Karpas-422 (cell line): ENCODE results near the gene RAPGEF4. TPM values are rescaled to one million over a fixed set of nuclear protein-coding genes. Genes with fewer than 3 reads are reported as not detected.

Experiments
- DNase-seq: peaks from one replicate; pipeline ENCODE4 v3.0.0-alpha.2; 2015
- H2AFZ ChIP-seq: fragments of 200-600 bp; sonication (generic); 2 replicates; pipeline ENCODE4 v1.6.1; 2014; ENCODE audit warnings: antibody characterized with exemption, low read length, mixed read lengths
- H3K27ac ChIP-seq: fragments of 200-600 bp; sonication (generic); 2 replicates; pipeline ENCODE4 v1.5.1; 2014; ENCODE audit warnings: mild to moderate bottlenecking, low read length, moderate library complexity
- H3K27me3 ChIP-seq: fragments of 200-600 bp; sonication (generic); 2 replicates; pipeline ENCODE4 v1.6.1; 2014; ENCODE audit warnings: low read length, mixed read lengths
- H3K36me3 ChIP-seq: fragments of 200-600 bp; sonication (generic); 2 replicates; pipeline ENCODE4 v1.6.1; 2014; ENCODE audit warnings: low read length, mixed read lengths; ENCODE audit not compliant: insufficient read depth
- H3K4me1 ChIP-seq: fragments of 200-600 bp; sonication (generic); 2 replicates; pipeline ENCODE4 v1.6.1; 2014; ENCODE audit warnings: mild to moderate bottlenecking, low read length, mixed read lengths
- H3K4me2 ChIP-seq: fragments of 200-600 bp; sonication (generic); 2 replicates; pipeline ENCODE4 v1.6.1; 2014; ENCODE audit warnings: low read length, low read depth, mild to moderate bottlenecking; ENCODE audit not compliant: poor library complexity, severe bottlenecking
- H3K4me3 ChIP-seq: fragments of 200-600 bp; sonication (generic); 2 replicates; pipeline ENCODE4 v1.5.1; 2014; ENCODE audit warnings: mild to moderate bottlenecking, antibody characterized with exemption, low read length, mixed read lengths
- H3K79me2 ChIP-seq: fragments of 200-600 bp; sonication (generic); 2 replicates; pipeline ENCODE4 v1.6.1; 2014; ENCODE audit warnings: mild to moderate bottlenecking, low read length, mixed read lengths
- H3K9ac ChIP-seq: fragments of 200-600 bp; sonication (generic); 2 replicates; pipeline ENCODE4 v1.6.0; 2014; ENCODE audit warnings: low read length
- H3K9me2 ChIP-seq: fragments of 200-600 bp; sonication (generic), shearing (Covaris generic); replicated peaks from 2 replicates; pipeline ENCODE4 v1.6.0; 2014; ENCODE audit warnings: mild to moderate bottlenecking, low read length, moderate library complexity; ENCODE audit not compliant: insufficient read depth
- H3K9me3 ChIP-seq: fragments of 300-700, 200-600 bp; sonication (generic); 2 replicates; pipeline ENCODE4 v1.6.1; 2014; ENCODE audit warnings: low read length, mixed read lengths
- H4K20me1 ChIP-seq: fragments of 200-600 bp; sonication (generic); 2 replicates; pipeline ENCODE4 v1.6.1; 2014; ENCODE audit warnings: mild to moderate bottlenecking, antibody characterized with exemption, low read length, low read depth; ENCODE audit not compliant: insufficient read depth
- total RNA-seq: library from RNA; depleted of rRNA; stranded (reverse); fragments of >200 nt; shearing (Covaris generic); gene quantifications from 2 replicates; pipeline ENCODE4 v1.2.3, GENCODE V29; 2014; ENCODE audit warnings: low replicate concordance

The RAPGEF4 gene
- total RNA-seq, 1 experiment from 2014 or later, result 0.97 TPM

GRCh38 chr2:172829229-172829628 is 93.6 kb downstream of the RAPGEF4 start:
- H3K4me1 ChIP-seq, result no peaks in the 10 kb centered on the region
- no peaks in the 10 kb centered on the region for H3K9me2 ChIP-seq
- no peak overlapping the region for H3K9ac ChIP-seq
- no peaks in the 10 kb centered on the region for H3K9me3 ChIP-seq
- H3K27ac ChIP-seq, result no peak overlapping the region
- no peak overlapping the region for H2AFZ ChIP-seq
- DNase-seq, result no peak
- no peaks in the 10 kb centered on the region for H3K27me3 ChIP-seq
- no peaks in the 10 kb centered on the region for H4K20me1 ChIP-seq
- H3K4me3 ChIP-seq, result no peak overlapping the region
- H3K36me3 ChIP-seq, result no peaks in the 10 kb centered on the region
- no peaks in the 10 kb centered on the region for H3K79me2 ChIP-seq
- no peak overlapping the region for H3K4me2 ChIP-seq

- no peak for DNase-seq
- no peak overlapping the region for H3K27ac ChIP-seq
- H3K4me1 ChIP-seq, result no peaks in the 10 kb centered on the region
- H3K9me3 ChIP-seq, result no peaks in the 10 kb centered on the region
- H3K9ac ChIP-seq, result no peak overlapping the region
- H3K27me3 ChIP-seq, result no peaks in the 10 kb centered on the region
- no peak overlapping the region for H3K4me2 ChIP-seq
- H3K4me3 ChIP-seq, result no peak overlapping the region
- H3K79me2 ChIP-seq, result no peaks in the 10 kb centered on the region
- no peaks in the 10 kb centered on the region for H3K36me3 ChIP-seq
- H3K9me2 ChIP-seq, result no peaks in the 10 kb centered on the region
- no peaks in the 10 kb centered on the region for H4K20me1 ChIP-seq
- H2AFZ ChIP-seq, result no peak overlapping the region
Measured at GRCh38 chr2:172830482-172830881, 94.8 kb downstream of the RAPGEF4 start.

GRCh38 chr2:172833898-172834297 is 98.3 kb downstream of the RAPGEF4 start:
- Histone ChIP-seq H4K20me1 (no peaks in the 10 kb centered on the region), H3K9me3 (no peaks in the 10 kb centered on the region), H3K79me2 (no peaks in the 10 kb centered on the region), H3K36me3 (no peaks in the 10 kb centered on the region), H2AFZ (no peak overlapping the region), H3K27ac (no peak overlapping the region), H3K4me2 (no peak overlapping the region), H3K4me1 (no peaks in the 10 kb centered on the region), H3K9me2 (no peaks in the 10 kb centered on the region), H3K4me3 (no peak overlapping the region), H3K27me3 (no peaks in the 10 kb centered on the region), H3K9ac (no peak overlapping the region)
- DNase-seq, result no peak

- Histone ChIP-seq H3K79me2 (no peaks in the 10 kb centered on the region), H3K27ac (no peak overlapping the region), H2AFZ (no peak overlapping the region), H3K4me1 (no peaks in the 10 kb centered on the region), H3K9me3 (no peaks in the 10 kb centered on the region), H3K4me2 (no peak overlapping the region), H3K27me3 (no peaks in the 10 kb centered on the region), H3K9ac (no peak overlapping the region), H3K36me3 (no peaks in the 10 kb centered on the region), H3K9me2 (no peaks in the 10 kb centered on the region), H3K4me3 (no peak overlapping the region), H4K20me1 (no peaks in the 10 kb centered on the region)
- no peak for DNase-seq
Measured at GRCh38 chr2:172834881-172835280, 99.2 kb downstream of the RAPGEF4 start.

GRCh38 chr2:172836347-172836821 is 100.7 kb downstream of the RAPGEF4 start:
- Histone ChIP-seq H2AFZ (no peak overlapping the region), H3K79me2 (no peaks in the 10 kb centered on the region), H3K4me1 (no peaks in the 10 kb centered on the region), H3K27ac (no peak overlapping the region), H3K4me3 (no peak overlapping the region), H3K27me3 (no peaks in the 10 kb centered on the region), H3K9me3 (no peaks in the 10 kb centered on the region), H3K4me2 (no peak overlapping the region), H4K20me1 (no peaks in the 10 kb centered on the region), H3K9ac (no peak overlapping the region), H3K9me2 (no peaks in the 10 kb centered on the region), H3K36me3 (no peaks in the 10 kb centered on the region)
- DNase-seq, result no peak

- Histone ChIP-seq H3K79me2 (no peaks in the 10 kb centered on the region), H3K36me3 (no peaks in the 10 kb centered on the region), H4K20me1 (no peaks in the 10 kb centered on the region), H3K4me1 (no peaks in the 10 kb centered on the region), H3K27ac (no peak overlapping the region), H3K9me3 (no peaks in the 10 kb centered on the region), H3K27me3 (no peaks in the 10 kb centered on the region), H3K4me2 (no peak overlapping the region), H3K9me2 (no peaks in the 10 kb centered on the region), H3K4me3 (no peak overlapping the region), H3K9ac (no peak overlapping the region), H2AFZ (no peak overlapping the region)
- DNase-seq, result no peak
Measured at GRCh38 chr2:172836827-172837226, 101.2 kb downstream of the RAPGEF4 start.

- Histone ChIP-seq H2AFZ (no peak overlapping the region), H3K9ac (no peak overlapping the region), H3K36me3 (no peaks in the 10 kb centered on the region), H3K4me2 (no peak overlapping the region), H3K9me2 (no peaks in the 10 kb centered on the region), H3K79me2 (no peaks in the 10 kb centered on the region), H3K9me3 (no peaks in the 10 kb centered on the region), H3K4me1 (no peaks in the 10 kb centered on the region), H4K20me1 (no peaks in the 10 kb centered on the region), H3K27ac (no peak overlapping the region), H3K27me3 (no peaks in the 10 kb centered on the region), H3K4me3 (no peak overlapping the region)
- no peak for DNase-seq
Measured at GRCh38 chr2:172839446-172839845, 103.8 kb downstream of the RAPGEF4 start.

- no peaks in the 10 kb centered on the region for H4K20me1 ChIP-seq
- no peak overlapping the region for H3K27ac ChIP-seq
- no peaks in the 10 kb centered on the region for H3K27me3 ChIP-seq
- H3K4me3 ChIP-seq, result no peak overlapping the region
- H3K4me2 ChIP-seq, result no peak overlapping the region
- H3K4me1 ChIP-seq, result no peaks in the 10 kb centered on the region
- no peaks in the 10 kb centered on the region for H3K9me2 ChIP-seq
- no peaks in the 10 kb centered on the region for H3K36me3 ChIP-seq
- no peak for DNase-seq
- no peaks in the 10 kb centered on the region for H3K9me3 ChIP-seq
- no peak overlapping the region for H3K9ac ChIP-seq
- no peaks in the 10 kb centered on the region for H3K79me2 ChIP-seq
- no peak overlapping the region for H2AFZ ChIP-seq
Measured at GRCh38 chr2:172842511-172843265, 107.0 kb downstream of the RAPGEF4 start.
